HG03025 (cell line): ENCODE data around the gene TTLL5.

Experiments used
- ATAC-seq: cut with Tn5 transposase; IDR thresholded peaks from one replicate; pipeline ENCODE4 v1.9.1; 2021; ENCODE audit warnings: mild to moderate bottlenecking, moderate library complexity; ENCODE audit not compliant: unreplicated experiment, low FRiP score

The TTLL5 gene

DNA sequence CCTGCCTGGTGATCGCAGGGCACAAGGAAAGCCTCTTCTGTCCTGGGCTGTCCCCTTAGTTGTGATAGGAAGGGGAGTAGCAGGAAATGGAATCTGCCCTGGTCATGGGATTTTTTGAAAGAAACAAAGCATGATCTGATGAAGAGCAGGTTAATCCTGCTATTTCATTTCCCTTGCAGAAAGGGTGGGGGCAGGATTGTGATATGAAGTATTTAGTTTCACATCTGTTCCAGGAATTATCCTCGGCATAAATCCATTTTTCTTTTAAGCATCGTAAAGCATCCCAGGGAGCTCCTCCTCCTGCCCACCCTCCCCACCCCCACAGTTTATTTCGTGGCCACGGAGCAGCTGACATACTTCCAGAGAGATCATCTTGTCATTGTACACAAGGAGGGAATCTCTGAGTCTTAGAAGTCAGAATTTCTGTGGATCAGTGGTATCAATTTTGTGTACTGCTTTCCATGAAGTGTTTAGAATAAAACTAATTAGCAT, 267.7 kb downstream of the TTLL5 start:
- no peak for ATAC-seq

DNA sequence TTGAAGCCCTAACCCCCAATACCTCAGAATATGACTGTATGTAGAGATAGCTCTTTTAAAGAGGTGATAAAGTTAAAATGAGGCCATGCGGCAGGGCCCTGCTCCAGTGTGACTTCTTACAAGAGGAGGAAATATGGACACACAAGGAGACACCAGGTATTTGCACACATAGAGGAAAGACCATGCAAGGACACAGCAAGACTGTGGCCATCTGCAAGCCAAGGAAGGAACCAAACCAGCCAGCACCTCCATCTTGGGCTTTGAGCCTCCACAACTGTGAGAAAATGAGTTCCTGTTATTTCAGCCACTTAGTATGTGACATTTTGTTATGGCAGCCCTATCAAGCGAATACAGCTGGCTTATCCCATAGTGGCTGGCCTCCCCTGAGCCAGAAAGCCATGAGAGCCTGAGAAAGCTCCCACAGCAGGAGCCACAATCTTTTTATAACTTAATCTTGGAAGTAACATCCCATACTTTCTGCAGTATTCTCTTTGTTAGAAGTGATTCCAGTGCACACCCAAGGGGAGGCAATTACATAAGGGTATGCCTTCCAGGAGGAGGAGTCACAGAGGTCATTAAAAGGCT, 272.8 kb downstream of the TTLL5 start:
- ATAC-seq: no peak

DNA sequence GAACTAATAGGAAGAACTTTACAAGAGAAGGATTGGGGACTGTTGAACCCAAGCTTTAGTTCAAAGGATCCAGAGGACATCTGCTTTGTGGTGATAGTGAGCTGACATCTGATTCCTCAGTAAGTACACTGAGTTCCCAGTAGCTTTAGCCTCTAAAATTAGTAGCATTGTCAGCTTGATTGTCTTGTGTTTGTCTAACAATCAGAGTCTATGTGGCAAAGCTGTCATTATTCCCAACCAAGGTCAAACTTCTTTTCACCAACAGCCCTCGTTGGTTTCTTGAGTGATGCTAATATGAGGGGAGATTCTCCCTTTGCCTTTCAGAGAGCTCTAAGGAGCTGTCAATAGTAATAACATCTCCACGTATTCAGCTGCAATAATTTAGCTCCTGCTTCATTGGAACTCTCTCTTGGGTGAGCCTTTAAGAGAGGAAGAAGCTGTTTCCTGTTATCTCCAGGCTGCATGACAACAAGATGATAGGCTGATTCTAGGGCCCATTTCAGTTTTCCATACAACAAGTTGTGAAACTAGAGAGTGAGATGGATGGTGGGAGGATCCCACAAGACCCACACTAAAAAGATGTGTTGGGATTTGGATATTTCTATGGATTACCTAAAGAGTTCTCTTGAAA, 274.1 kb downstream of the TTLL5 start:
- ATAC-seq: no peak

DNA sequence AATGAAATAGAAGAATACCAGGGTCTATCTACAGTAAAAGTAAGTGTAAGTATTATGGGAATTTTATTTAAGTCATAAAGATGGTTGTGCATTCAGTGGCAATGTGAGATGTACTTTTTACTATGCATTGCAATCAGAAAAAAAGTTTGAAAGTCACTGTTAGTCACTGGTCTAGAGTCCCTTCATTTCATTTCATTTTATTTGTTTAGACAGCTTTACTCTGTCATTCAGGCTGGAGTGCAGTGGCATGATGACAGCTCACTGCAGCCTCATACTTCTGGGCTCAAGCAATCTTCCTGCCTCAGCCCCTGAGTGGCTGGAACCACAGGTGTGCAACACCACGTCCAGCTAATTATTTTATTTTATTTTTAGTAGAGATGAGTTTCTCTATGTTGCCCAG, 278.2 kb downstream of the TTLL5 start:
- ATAC-seq: no peak

DNA sequence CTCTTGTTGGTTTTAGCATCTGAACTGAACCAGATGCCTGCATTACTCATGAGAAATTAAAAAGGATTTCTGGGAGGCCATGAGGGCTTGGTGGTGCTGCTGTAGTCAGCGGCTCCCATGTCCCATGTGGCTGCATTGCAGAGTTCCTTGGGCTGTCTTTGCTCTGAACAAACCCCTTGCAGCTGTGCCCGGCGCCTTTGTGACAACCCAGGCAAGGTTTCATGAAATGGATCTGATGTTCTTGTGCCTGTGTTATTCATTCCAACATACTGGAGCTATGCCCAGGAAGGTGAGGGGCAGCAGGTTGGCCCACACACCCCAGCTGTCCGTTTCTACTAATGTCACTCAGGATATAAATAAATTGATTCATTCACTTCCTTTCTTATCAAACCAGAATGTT, 280.0 kb downstream of the TTLL5 start:
- no peak for ATAC-seq

DNA sequence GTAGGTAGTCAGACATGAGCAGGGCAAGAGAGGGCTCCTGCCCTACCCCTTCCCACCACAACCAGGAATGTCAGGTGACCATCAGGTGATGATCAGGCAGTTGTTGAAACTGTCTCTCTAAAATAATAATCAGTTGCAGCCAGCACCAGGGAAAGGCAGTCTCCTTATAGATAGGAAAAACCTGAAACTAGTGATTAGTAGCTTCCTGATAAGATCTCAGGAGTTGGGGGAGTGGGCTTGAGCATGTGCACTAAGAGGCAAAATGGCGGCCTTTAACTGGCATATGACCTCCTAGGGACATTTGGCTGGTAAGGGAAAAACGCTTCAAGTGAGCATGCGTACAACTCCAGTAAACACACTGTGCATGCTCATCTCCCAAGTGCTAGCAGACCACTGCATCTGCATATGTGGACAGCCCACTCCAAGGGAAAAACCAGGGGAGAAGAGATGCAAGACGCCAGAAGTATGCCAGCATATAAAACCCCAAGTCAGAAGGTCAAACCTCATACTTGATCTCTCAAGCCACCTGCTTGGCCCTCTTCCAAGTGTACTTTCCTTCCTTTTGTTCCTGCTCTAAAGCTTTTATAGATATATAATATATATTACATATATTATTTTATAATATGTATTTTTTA, 283.7 kb downstream of the TTLL5 start:
- ATAC-seq: no peak

DNA sequence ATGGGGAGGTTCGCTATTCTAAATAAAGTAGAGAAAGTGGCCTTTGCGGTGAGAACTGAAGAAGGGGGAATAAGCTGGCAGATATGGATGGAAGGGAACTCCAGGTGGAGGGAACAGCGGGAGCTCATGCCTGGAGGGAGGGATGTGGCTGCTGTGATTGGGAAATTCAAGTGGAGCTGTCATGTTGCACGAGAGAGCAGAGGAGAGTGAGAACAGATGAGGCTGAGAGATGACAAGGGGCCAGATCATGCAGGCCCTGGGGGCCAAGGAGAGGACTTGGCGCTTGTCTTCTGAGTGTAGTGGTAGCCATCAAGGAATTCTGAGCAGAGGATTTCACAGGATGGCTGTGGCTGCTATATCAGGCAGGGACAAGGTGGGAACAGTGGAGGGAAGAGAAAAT, 285.7 kb downstream of the TTLL5 start:
- ATAC-seq: no peak

DNA sequence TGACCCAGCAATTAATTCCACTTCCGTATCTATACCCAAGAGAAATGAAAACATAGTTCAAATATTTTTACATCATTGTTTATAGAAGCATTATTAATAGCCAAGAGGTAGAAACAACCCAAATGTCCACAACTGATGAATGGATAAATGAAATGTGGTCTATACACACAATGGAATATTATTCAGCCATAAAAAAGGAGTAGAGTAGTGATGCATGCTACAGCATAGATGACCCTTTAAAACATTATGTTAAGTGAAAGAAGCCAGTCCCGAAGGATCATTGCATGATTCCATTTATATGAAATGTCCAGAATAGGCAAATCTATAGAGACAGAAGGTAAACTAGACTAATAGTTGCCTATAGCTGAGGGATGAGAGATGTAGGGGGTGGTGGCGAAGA, 291.4 kb downstream of the TTLL5 start:
- ATAC-seq: no peak

DNA sequence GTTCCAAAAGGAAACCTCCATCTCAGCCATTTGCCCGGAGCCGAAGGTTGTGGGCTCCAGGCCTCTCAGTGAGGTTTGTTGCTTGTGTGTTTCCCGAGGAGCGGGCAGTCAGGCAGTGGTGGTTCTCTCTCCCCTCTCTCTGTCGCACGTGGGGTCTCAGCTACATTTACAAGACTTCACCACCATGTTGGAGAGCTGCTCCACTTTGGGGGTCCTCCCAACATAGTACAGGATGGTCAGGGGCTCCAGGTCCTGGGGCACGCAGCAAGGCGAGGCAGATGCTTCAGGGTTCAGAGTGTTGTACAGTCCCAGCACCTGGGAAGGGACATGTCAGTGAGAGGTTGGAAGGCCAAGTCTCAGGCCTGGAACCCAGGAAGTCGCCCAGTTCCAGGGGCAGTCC, 298.0 kb downstream of the TTLL5 start:
- ATAC-seq: no peak

DNA sequence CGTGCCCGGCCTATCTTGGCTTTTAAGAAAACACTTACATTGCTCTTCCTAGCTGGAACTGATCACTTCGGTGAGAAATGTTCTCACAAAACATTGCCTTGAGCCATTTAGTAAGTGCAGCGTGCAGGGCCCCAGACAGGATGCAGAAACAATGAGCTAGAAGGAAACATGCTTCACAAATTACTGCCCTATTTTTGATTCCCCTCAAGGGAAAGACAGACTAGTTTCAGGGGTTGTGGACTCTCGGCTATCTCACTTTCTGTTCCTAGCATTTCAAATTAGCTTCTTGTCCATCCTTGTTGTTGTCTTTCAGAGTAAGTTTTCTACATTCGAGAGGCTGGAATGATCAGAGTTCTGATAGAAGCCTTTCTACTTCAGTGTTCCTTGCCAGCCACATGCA, 299.2 kb downstream of the TTLL5 start:
- ATAC-seq: peak; percentile 53

DNA sequence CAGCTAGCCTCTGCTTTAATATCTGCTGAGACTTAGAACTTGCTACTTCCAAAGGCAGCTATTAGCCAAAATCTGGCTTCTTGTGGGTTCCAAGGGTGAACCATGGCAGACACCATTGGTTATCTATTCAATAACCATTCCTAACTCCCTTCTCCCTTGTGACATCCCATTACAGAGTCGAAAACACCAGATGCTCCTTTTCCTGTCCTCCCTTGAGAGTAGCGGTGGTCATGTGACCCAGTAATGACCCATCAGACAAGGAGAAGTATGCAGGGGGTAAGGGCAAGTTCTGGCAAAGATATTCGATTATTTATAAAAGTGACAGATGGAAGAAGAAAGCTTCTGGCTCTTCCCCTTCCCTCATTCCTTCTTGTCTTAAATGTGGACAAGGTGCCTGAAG, 300.6 kb downstream of the TTLL5 start:
- no peak for ATAC-seq

DNA sequence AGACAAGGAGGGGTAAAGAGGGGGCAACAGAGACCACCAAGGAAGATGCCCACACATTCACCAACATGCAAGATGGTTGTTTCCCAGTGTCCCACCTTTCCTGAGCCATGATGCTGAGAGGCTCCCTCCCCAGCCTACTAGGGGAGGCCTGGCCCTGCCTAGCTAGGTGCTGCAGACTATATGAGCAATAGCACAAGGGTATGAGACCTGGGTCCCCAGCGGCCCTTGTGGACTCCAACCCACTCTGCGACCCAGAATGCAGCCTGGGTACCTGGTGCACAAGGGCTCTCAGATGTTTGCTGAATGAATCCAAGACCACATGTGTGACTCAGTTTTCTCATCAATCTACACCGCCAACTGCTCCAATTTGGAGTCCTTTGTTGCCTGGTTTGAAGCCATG, 306.8 kb downstream of the TTLL5 start:
- no peak for ATAC-seq

DNA sequence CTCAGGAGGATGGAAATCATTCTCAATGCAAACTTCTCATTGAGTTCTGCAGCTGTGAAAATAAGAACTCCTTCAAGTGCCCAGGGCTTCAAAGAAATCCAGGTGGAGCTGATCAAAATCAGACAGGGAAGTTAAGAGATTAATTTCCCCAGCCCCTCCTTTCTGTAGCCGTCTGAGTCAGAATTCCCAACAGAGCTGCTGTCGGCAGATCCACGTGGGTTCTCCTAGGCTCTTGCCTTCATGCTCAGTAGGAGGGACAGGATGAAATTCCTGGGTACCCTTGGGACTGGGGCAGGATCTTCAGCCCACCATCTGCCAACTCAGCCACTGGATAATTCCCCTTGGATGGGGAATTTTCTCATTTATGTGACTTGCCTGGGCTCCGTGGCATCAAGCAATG, 307.4 kb downstream of the TTLL5 start:
- no peak for ATAC-seq

DNA sequence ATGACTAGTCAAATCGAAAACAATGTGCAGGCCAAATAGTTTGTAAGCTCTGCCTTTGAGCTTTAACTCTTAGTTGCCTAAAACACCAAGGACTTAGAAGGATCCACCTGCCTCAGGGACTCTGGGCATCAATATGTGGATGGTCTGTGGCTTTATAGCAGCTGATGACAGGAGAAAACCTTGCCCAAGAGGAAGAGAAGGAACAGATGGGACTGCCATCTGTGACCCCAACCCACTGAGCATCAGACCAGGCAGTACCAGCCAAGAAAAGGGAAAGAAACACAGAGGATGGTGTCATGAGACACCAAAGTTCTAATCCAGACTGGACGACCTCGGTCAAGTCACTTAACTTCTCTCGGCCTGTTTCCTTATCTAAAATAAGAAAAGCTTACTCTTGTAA, 308.1 kb downstream of the TTLL5 start:
- ATAC-seq: no peak

DNA sequence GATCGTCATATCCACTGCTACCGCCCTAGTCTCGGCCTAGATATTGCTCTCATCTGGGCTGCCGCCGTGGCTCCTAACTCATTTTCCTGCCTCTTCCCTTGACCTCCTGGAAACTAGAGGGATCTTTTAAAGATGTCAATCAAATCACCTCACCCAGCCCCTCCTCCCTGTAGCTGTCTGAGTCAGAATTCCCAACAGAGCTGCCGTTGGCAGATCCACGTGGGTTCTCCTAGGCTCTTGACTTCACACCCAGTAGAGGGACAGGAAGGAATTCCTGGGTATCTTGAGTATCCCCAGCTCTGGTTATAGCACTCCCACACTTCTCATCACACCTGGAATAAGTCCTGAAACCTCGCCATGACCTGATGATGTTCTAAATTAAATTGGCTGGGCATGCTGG, 308.8 kb downstream of the TTLL5 start:
- no peak for ATAC-seq

DNA sequence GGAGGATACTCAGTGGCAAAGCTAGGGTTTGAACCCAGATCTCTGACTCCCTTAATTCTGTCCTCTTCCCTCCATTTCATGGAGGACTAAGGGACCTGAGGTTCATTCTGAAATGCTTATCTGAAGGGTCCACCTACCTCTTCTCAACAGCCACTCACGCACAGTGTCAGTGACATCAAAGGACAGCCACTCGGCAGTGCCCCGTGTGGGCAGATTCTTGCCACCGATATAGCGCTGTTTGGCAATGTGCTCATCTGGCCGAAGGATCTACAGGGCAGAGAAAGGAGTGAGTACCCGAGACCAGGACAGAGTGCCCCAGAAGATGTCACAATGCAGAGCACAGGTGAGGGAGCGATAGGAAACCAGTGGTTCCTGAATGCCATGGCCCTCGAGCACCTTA, 309.9 kb downstream of the TTLL5 start:
- no peak for ATAC-seq

DNA sequence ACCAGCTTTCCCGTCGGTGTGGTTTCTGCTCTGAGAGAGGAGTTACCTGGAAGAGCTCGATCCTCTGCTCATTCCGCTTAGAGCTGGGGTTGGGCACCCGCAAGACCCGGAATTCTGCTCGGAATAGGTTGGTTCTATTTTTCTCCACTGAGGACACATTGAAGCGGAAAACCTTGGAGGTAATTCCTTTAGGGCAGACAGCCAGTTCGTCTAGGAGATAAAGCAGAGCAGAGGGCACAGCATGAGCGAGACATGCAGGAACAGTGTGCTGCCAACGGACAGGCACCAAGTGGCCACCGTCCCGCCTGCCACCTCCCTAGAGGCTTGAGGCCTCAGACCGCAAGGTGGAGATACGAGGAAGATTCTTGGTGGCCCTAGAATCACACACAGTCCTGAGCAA, 310.5 kb downstream of the TTLL5 start:
- no peak for ATAC-seq

DNA sequence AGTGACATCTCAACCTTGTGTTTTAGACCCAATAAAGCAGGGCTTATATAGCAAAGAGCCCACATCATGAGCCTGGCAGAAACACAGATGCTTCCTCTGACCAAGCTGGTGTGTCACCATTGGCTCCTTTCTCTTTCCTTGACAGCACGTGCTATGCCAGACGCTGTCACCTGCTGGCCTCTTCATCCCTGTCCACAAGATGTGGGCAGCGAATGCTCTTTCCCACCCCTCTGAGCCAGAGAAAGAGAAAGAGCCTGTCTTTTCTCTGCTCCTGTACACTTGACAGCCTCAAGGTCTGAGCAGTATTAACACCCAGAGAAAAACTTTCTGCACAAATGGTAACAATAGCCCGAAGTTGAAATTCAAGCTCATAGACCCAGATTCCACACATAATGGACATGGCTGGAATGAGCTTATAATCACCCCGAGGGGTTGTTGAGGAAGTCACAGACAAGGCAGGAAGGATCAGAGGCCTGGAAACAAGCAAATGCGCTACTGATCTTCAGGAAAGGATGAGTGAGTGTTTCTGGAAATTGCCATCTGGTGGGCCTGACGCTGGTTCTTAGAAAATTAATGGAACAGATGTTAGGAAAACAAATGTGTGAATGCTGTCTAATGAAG, 311.9 kb downstream of the TTLL5 start:
- ATAC-seq: no peak

DNA sequence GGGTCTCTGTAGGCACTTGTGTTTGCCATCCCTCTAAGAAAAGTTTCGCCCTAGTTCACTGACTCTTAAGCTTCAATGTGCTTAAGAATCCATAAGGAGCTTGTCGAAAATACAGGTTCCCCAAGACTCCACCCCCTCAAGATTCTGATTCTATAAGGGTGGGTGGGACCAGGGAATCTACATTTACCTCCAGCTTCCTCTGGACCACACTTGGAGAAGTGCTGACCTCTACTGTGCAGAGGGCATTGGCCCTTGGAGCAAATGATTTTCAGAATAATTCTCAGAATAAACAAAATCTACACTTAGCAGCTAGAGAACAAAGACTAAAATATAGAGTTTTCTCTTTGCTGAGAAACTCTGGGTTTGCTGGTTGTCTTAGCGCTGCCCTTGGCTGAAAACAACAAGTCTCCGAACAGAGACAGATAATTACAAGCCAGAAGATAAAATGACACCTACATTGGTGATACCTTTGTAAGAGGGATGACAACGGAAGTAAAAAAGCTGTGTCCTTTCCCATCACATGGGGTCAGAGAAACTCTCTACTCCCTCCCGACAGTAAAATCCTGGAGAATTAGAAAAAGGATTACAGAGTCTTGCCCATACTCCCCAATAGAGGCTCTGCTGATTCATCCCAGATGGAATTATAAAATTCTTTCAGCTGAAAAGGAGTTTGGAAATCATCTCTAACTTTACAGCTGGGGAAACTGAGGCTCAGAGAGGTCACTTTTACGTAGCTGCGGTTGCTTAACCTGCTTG, 316.0 kb downstream of the TTLL5 start:
- no peak for ATAC-seq

DNA sequence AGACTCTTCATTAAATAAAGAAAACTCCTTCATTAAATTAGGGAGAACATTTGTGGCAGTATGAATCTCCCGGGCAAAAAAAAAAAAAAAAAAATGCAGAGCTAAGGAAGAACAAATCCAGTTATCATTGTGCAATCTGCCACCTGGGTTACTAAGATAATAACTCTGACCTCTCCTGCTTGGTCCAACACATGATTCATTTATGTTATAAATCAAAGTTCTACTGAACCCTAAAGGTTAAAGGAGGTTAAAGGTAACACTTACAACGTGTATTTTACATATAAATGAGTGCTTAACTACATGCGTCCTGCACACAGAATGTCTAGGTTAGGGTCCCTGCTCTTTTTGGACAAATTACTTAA, 316.5 kb downstream of the TTLL5 start:
- ATAC-seq: no peak

DNA sequence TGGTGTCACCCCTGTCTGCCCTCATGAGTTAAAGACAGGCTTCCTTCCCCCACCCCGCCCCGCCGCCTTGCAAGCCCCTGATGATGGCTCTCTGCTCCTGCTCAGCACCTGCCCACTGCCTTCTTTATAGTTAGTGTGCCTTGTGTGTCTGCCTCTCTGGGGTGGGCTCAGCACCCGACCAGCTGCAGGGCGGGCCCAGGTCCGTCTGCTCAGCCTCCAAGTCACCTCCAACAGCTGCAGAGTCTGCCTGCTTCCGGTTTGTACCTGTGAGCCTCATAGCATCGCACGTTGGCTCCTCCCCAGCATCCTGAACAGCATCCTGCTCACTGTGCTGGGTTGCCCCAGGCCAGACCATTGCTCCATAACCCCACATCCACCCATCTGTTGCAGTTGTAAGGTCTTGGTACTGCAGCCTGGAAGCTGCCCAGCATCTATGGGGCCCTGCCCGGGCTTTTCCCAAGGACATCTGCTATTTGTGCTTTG, 317.2 kb downstream of the TTLL5 start:
- ATAC-seq: no peak
